ENCODE data around the gene TBCB. TPM values are rescaled to one million over a fixed set of nuclear protein-coding genes. Genes with fewer than 3 reads are reported as not detected.

Gene TBCB
- total RNA-seq, 4 donors from 2014 or later: 60.8 to 113 (median 94.5) TPM

- TF ChIP-seq, protein P1, sequence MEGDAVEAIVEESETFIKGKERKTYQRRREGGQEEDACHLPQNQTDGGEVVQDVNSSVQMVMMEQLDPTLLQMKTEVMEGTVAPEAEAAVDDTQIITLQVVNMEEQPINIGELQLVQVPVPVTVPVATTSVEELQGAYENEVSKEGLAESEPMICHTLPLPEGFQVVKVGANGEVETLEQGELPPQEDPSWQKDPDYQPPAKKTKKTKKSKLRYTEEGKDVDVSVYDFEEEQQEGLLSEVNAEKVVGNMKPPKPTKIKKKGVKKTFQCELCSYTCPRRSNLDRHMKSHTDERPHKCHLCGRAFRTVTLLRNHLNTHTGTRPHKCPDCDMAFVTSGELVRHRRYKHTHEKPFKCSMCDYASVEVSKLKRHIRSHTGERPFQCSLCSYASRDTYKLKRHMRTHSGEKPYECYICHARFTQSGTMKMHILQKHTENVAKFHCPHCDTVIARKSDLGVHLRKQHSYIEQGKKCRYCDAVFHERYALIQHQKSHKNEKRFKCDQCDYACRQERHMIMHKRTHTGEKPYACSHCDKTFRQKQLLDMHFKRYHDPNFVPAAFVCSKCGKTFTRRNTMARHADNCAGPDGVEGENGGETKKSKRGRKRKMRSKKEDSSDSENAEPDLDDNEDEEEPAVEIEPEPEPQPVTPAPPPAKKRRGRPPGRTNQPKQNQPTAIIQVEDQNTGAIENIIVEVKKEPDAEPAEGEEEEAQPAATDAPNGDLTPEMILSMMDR (IDR thresholded peaks at IDR 0.05): no peak
- no peak for TF ChIP-seq POLR2A (IDR thresholded peaks at IDR 0.05)
- WGBS, 2 donors: 95 to 99% methylated on average over 6 of the region's 6 CpGs
- intact Hi-C loops (cut with DNase I; ENCODE audit: low total_unique reads): no loop called here
Measured at GRCh38 chr19:36144624-36145023, 29.4 kb downstream of the TBCB start.

DNA sequence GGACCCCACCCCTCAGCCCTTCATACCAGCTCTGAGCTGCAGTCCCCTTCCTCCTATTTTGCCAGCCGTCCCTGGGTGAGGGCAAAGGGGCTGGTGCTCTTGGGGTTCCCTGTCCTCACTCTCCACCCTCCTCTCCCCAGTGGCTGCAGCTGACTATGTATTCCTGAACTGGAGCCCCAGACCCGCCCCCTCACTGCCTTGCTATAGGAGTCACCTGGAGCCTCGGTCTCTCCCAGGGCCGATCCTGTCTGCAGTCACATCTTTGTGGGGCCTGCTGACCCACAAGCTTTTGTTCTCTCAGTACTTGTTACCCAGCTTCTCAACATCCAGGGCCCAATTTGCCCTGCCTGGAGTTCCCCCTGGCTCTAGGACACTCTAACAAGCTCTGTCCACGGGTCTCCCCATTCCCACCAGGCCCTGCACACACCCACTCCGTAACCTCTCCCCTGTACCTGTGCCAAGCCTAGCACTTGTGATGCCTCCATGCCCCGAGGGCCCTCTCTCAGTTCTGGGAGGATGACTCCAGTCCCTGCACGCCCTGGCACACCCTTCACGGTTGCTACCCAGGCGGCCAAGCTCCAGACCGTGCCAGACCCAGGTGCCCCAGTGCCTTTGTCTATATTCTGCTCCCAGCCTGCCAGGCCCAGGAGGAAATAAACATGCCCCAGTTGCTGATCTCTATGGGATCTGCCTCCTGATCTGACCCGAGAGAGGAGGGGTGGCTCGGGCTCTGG lies 34.6 kb downstream of the TBCB start:
- H3K4me3 ChIP-seq (ENCODE audit: low read depth, poor library complexity, severe bottlenecking): no peak overlapping the region
- peak; percentile 76 to 94 for DNase-seq (ENCODE audit: low spot score in 2 of 2)
- intact Hi-C loops (cut with DNase I; ENCODE audit: low total_unique reads): no loop called here
- 40 to 41% methylated on average over 12 to 13 of the region's 13 CpGs for WGBS, 2 donors
- TF ChIP-seq POLR2A (IDR thresholded peaks at IDR 0.05): no peak
- TF ChIP-seq, protein P1 (IDR thresholded peaks at IDR 0.05): no peak

More at GRCh38 chr19:36144624-36145023, 29.4 kb downstream of the TBCB start:
- no peak for DNase-seq (ENCODE audit: low spot score in 2 of 2)
- no peak overlapping the region for H3K4me3 ChIP-seq (ENCODE audit: low read depth, poor library complexity, severe bottlenecking)

GRCh38 chr19:36150586-36150985 lies 35.3 kb downstream of the TBCB start:
- H3K4me3 ChIP-seq (ENCODE audit: low read depth, poor library complexity, severe bottlenecking): no peak overlapping the region
- no peak for TF ChIP-seq POLR2A (IDR thresholded peaks at IDR 0.05)
- TF ChIP-seq, protein P1 (IDR thresholded peaks at IDR 0.05): no peak
- 57 to 71% methylated on average over 5 of the region's 5 CpGs for WGBS, 2 donors
- intact Hi-C loops (cut with DNase I; ENCODE audit: low total_unique reads): no loop called here
- DNase-seq (ENCODE audit: low spot score in 2 of 2): peak in 1 of 2 donors; percentile 87

DNA sequence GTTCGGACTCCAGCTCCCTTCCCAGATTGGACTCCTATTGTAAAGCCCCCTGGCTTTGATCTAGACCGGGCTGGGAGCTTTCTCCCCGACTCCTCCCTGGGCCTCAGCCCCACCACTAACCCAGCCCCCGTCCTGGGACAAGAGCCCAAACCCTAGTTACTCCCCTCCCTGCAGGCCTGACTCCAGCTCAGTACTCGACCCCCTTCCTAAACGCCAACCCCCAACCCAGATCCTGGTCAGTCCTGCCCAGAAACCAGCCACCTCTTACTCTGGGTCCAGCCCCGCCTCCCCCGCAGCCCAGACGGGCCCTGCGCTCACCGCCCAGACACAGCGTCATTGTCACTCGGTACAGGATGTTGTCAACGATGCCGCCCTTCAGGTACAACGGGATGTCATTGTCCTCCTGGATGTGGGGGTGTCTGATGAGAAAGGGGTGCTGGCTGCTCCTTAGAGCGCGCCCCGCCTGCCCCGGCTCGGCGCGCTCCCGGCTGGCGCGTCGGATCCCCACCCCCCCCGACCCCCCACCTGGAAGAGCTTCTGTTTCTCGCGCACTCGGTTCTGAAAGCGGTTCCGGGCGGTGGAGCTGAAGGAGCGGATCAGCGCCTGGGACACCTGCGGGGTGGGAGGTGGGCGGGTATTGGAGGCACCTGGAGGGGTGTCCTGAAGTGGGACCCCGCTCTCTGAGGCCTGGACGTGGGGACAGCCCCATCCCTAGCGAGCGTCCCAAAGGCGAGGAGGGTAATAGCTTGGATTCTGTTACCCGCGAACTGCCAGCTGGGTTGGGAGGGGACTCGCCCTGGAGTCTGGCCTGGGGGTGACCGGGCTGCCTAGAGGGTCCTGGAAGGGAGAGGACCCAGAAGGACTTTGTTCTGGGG lies 36.1 kb downstream of the TBCB start:
- peak; percentile 54 to 95 for DNase-seq (ENCODE audit: low spot score in 2 of 2)
- intact Hi-C loops (cut with DNase I; ENCODE audit: low total_unique reads): no loop called here
- no peak for TF ChIP-seq POLR2A (IDR thresholded peaks at IDR 0.05)
- TF ChIP-seq, protein P1 (IDR thresholded peaks at IDR 0.05): no peak
- WGBS, 2 donors: 44 to 54% methylated on average over 27 to 35 of the region's 47 CpGs
- peak overlapping the region; percentile 38 for H3K4me3 ChIP-seq (ENCODE audit: low read depth, poor library complexity, severe bottlenecking)

- WGBS, 2 donors: 27 to 34% methylated on average over 12 to 16 of the region's 16 CpGs
- intact Hi-C loops (cut with DNase I; ENCODE audit: low total_unique reads): no loop called here
- no peak for TF ChIP-seq POLR2A (IDR thresholded peaks at IDR 0.05)
- peak in 1 of 2 donors; percentile 88 for DNase-seq (ENCODE audit: low spot score in 2 of 2)
- peak overlapping the region; percentile 38 for H3K4me3 ChIP-seq (ENCODE audit: low read depth, poor library complexity, severe bottlenecking)
Measured at GRCh38 chr19:36152019-36152351, 36.7 kb downstream of the TBCB start.

Data from lower leg skin (tissue), 4 donors.